Sigmoid colon (tissue), 4 donors: ENCODE results near the gene FRYL.

Source experiments
- CTCF ChIP-seq, 4 experiments: fragments of 450-650 bp in 3 of 4; fragments of 200-600 bp in 1 of 4; IDR thresholded peaks; one replicate each; pipeline ENCODE4 v1.5.1; 2016 to 2019; ENCODE audit warnings: antibody characterized with exemption in 4 of 4, mild to moderate bottlenecking in 3 of 4, moderate library complexity in 2 of 4
- EP300 ChIP-seq, 4 donors: sonication (generic); formaldehyde crosslinking; IDR thresholded peaks; one replicate each; pipeline ENCODE4 v1.6.1; 2017; ENCODE audit warnings: antibody characterized with exemption in 4 of 4

DNA sequence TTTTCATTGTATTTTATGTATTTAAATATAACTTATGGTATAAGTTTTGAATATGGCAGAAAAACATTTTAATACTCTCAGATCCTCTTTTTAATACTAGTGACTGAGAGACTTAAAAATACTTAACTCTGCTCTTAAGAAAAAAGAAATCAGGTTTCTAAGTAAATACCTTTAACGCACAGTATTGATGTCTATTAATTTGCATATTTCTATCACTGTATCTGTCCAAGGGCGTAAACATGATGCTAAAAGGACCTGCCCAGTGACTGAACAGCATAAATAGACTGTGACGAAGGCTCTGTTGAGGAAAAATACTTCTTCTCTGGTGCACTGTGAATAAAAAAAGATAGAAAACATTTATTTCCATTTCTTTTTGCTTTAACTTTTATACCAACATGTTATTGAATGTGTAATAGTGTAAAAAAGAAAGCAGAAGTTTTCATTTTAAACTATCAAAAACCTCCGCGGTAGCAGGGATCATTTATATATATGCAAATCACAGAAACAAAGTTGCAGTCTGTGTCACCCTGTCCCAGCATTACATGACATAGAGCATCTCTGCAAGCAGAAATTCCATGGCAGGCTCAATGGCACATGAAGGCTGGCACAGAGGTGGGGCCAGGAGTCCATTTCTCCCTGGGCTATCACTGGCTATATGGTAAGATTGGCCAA lies 214.6 kb downstream of the FRYL start:
- TF ChIP-seq CTCF (IDR thresholded peaks at IDR 0.05) (no peak), EP300 (IDR thresholded peaks at IDR 0.05) (no peak)
